ENCODE data around the gene NTRK2. TPM values are rescaled to one million over a fixed set of nuclear protein-coding genes. Genes with fewer than 3 reads are reported as not detected.

Gene NTRK2
- polyA plus RNA-seq, 1 donor (not counting 4 experiments of a cell fraction or from before 2014, with no cell fraction given) = 0.08 TPM

DNA sequence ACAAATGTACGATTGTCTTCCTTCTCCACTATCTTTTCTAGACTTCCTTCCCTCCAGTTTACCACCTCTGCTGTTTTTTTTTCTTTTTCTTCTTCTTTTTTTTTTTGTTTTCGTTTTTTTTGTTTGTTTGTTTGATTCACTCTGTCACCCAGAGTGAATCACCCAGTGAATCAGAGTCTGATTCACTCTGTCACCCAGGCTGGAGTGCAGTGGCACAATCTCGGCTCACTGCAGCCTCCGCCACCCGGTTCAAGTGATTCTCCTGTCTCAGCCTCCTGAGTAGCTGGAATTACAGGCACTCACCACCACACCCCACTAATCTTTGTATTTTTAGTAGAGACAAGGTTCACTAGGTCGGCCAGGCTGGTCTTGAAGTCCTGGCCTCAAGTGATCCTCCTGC is 375.7 kb downstream of the NTRK2 start:
- no peaks in the 10 kb centered on the region for H3K79me2 ChIP-seq (ENCODE audit: control insufficient read depth, insufficient read depth, low read length)
- no peak overlapping the region for H3K4me2 ChIP-seq (ENCODE audit: control insufficient read depth, extremely low read depth, insufficient read depth, low read depth, low read length)
- DNase-seq (ENCODE audit: low read depth, low spot score) = no peak
- no peaks in the 10 kb centered on the region for H3K9me1 ChIP-seq (ENCODE audit: control insufficient read depth, extremely low read depth, insufficient read depth, low read length)
- H3K9ac ChIP-seq (ENCODE audit: control insufficient read depth, extremely low read depth, insufficient read depth, low read length) = no peak overlapping the region
- no peaks in the 10 kb centered on the region for H3K4me1 ChIP-seq (ENCODE audit: control insufficient read depth, extremely low read depth, insufficient read depth, low read length)
- no peak overlapping the region for H3K4me3 ChIP-seq (ENCODE audit: control insufficient read depth in 2 of 3, extremely low read depth in 1 of 3, insufficient read depth in 2 of 3, low read depth in 1 of 3, low read length in 3 of 3)
- no peak overlapping the region for H2AFZ ChIP-seq (ENCODE audit: control insufficient read depth, low read length)
- no peak overlapping the region for H3K27ac ChIP-seq (ENCODE audit: control insufficient read depth, insufficient read depth, low read length)
- TF ChIP-seq, protein P1, sequence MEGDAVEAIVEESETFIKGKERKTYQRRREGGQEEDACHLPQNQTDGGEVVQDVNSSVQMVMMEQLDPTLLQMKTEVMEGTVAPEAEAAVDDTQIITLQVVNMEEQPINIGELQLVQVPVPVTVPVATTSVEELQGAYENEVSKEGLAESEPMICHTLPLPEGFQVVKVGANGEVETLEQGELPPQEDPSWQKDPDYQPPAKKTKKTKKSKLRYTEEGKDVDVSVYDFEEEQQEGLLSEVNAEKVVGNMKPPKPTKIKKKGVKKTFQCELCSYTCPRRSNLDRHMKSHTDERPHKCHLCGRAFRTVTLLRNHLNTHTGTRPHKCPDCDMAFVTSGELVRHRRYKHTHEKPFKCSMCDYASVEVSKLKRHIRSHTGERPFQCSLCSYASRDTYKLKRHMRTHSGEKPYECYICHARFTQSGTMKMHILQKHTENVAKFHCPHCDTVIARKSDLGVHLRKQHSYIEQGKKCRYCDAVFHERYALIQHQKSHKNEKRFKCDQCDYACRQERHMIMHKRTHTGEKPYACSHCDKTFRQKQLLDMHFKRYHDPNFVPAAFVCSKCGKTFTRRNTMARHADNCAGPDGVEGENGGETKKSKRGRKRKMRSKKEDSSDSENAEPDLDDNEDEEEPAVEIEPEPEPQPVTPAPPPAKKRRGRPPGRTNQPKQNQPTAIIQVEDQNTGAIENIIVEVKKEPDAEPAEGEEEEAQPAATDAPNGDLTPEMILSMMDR (optimal IDR thresholded peaks at IDR 0.05 in 1 of 3, IDR thresholded peaks at IDR 0.05 in 1 of 3, conservative IDR thresholded peaks at IDR 0.05 in 1 of 3; ENCODE audit: extremely low read depth in 1 of 3, insufficient read depth in 2 of 3, low read length in 3 of 3) = no peak
- no peak for TF ChIP-seq EZH2 (IDR thresholded peaks at IDR 0.05; ENCODE audit: low read length)
- no peaks in the 10 kb centered on the region for H3K9me3 ChIP-seq (ENCODE audit: control insufficient read depth, low read depth, low read length)
- no peaks in the 10 kb centered on the region for H4K20me1 ChIP-seq (ENCODE audit: control insufficient read depth, extremely low read depth, insufficient read depth, low read length)
- FAIRE-seq = no peak
- dilution Hi-C loops (cut with MboI; ENCODE audit: extremely low pct_ligation_motif_present, low sequenced_read_pairs) = no loop called here
- peaks cover 7% of the 10 kb centered on the region for H3K27me3 ChIP-seq (ENCODE audit: control insufficient read depth, extremely low read depth, insufficient read depth, low read length)
- H3K36me3 ChIP-seq (ENCODE audit: control insufficient read depth in 2 of 2, extremely low read depth in 1 of 2, insufficient read depth in 2 of 2, low read length in 2 of 2) = no peaks in the 10 kb centered on the region

DNA sequence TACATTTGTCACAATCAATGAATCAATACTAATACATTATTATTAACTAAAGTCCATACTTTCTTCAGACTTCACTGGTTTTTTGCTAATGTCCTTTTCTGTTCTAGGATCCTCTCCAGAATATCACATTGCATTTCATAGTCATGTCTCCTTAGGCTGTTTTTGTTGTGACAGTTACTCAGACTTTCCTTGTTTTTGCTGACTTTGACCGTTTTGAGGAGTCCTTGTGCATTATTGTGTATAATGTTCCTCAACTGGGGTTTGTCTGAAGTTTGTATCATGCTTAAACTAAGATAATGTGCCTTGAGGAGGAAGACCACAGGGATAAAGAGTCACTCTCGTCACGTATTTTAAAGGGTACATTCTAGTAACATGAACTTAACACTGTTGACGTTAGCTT is 376.9 kb downstream of the NTRK2 start:
- no peaks in the 10 kb centered on the region for H3K9me3 ChIP-seq (ENCODE audit: control insufficient read depth, low read depth, low read length)
- H3K27me3 ChIP-seq (ENCODE audit: control insufficient read depth, extremely low read depth, insufficient read depth, low read length) = peaks cover 7% of the 10 kb centered on the region
- no peaks in the 10 kb centered on the region for H4K20me1 ChIP-seq (ENCODE audit: control insufficient read depth, extremely low read depth, insufficient read depth, low read length)
- H3K79me2 ChIP-seq (ENCODE audit: control insufficient read depth, insufficient read depth, low read length) = no peaks in the 10 kb centered on the region
- no peaks in the 10 kb centered on the region for H3K36me3 ChIP-seq (ENCODE audit: control insufficient read depth in 2 of 2, extremely low read depth in 1 of 2, insufficient read depth in 2 of 2, low read length in 2 of 2)
- DNase-seq (ENCODE audit: low read depth, low spot score) (no peak), FAIRE-seq (no peak)
- no peak overlapping the region for H3K4me2 ChIP-seq (ENCODE audit: control insufficient read depth, extremely low read depth, insufficient read depth, low read depth, low read length)
- no peak overlapping the region for H2AFZ ChIP-seq (ENCODE audit: control insufficient read depth, low read length)
- H3K4me1 ChIP-seq (ENCODE audit: control insufficient read depth, extremely low read depth, insufficient read depth, low read length) = no peaks in the 10 kb centered on the region
- H3K9me1 ChIP-seq (ENCODE audit: control insufficient read depth, extremely low read depth, insufficient read depth, low read length) = no peaks in the 10 kb centered on the region
- no peak overlapping the region for H3K27ac ChIP-seq (ENCODE audit: control insufficient read depth, insufficient read depth, low read length)
- no peak overlapping the region for H3K9ac ChIP-seq (ENCODE audit: control insufficient read depth, extremely low read depth, insufficient read depth, low read length)
- TF ChIP-seq EZH2 (IDR thresholded peaks at IDR 0.05; ENCODE audit: low read length) = no peak
- TF ChIP-seq, protein P1 (optimal IDR thresholded peaks at IDR 0.05 in 1 of 3, IDR thresholded peaks at IDR 0.05 in 1 of 3, conservative IDR thresholded peaks at IDR 0.05 in 1 of 3; ENCODE audit: extremely low read depth in 1 of 3, insufficient read depth in 2 of 3, low read length in 3 of 3) = no peak
- H3K4me3 ChIP-seq (ENCODE audit: control insufficient read depth in 2 of 3, extremely low read depth in 1 of 3, insufficient read depth in 2 of 3, low read depth in 1 of 3, low read length in 3 of 3) = no peak overlapping the region
- dilution Hi-C loops (cut with MboI; ENCODE audit: extremely low pct_ligation_motif_present, low sequenced_read_pairs) = no loop called here
